ENCODE measurements around the gene C1GALT1.
"Not testable (repeated sequence)": the region's sequence is repeated elsewhere in the genome, so short reads cannot be mapped to it uniquely, and the experiment has no call there.

The C1GALT1 gene

GRCh38 chr7:7151865-7152264, 30.5 kb upstream of the C1GALT1 start:
- no peak overlapping the region for H3K9ac ChIP-seq (ENCODE audit: low read depth, low read length)
- no peak overlapping the region for H3K27ac ChIP-seq (ENCODE audit: low read length)
- no peaks in the 10 kb centered on the region for H3K27me3 ChIP-seq (ENCODE audit: insufficient read depth, low read length)
- no peaks in the 10 kb centered on the region for H3K4me1 ChIP-seq (ENCODE audit: insufficient read depth, low read length)
- H3K9me3 ChIP-seq (ENCODE audit: insufficient read depth, low read depth, low read length), result peaks cover 15% of the 10 kb centered on the region
- H3K4me3 ChIP-seq (ENCODE audit: low read length), result no peak overlapping the region
- no peaks in the 10 kb centered on the region for H3K36me3 ChIP-seq (ENCODE audit: insufficient read depth, low read depth, low read length)

- Histone ChIP-seq H3K9ac (ENCODE audit: low read depth, low read length) (no peak overlapping the region), H3K4me3 (ENCODE audit: low read length) (no peak overlapping the region), H3K9me3 (ENCODE audit: insufficient read depth, low read depth, low read length) (peaks cover 15% of the 10 kb centered on the region), H3K4me1 (ENCODE audit: insufficient read depth, low read length) (no peaks in the 10 kb centered on the region), H3K27ac (ENCODE audit: low read length) (no peak overlapping the region), H3K36me3 (ENCODE audit: insufficient read depth, low read depth, low read length) (no peaks in the 10 kb centered on the region), H3K27me3 (ENCODE audit: insufficient read depth, low read length) (no peaks in the 10 kb centered on the region)
Observed at GRCh38 chr7:7152315-7152714, 30.0 kb upstream of the C1GALT1 start.

- not testable (repeated sequence) for H3K4me3 ChIP-seq (ENCODE audit: low read length); H3K36me3 ChIP-seq (ENCODE audit: insufficient read depth, low read depth, low read length); H3K9ac ChIP-seq (ENCODE audit: low read depth, low read length); H3K27me3 ChIP-seq (ENCODE audit: insufficient read depth, low read length); H3K27ac ChIP-seq (ENCODE audit: low read length); H3K4me1 ChIP-seq (ENCODE audit: insufficient read depth, low read length)
- H3K9me3 ChIP-seq (ENCODE audit: insufficient read depth, low read depth, low read length), result peaks cover 15% of the 10 kb centered on the region
Observed at GRCh38 chr7:7154355-7154754, 28.0 kb upstream of the C1GALT1 start.

- no peaks in the 10 kb centered on the region for H3K36me3 ChIP-seq (ENCODE audit: insufficient read depth, low read depth, low read length)
- H3K9ac ChIP-seq (ENCODE audit: low read depth, low read length), result no peak overlapping the region
- no peaks in the 10 kb centered on the region for H3K4me1 ChIP-seq (ENCODE audit: insufficient read depth, low read length)
- H3K27ac ChIP-seq (ENCODE audit: low read length), result no peak overlapping the region
- no peak overlapping the region for H3K4me3 ChIP-seq (ENCODE audit: low read length)
- H3K27me3 ChIP-seq (ENCODE audit: insufficient read depth, low read length), result no peaks in the 10 kb centered on the region
- H3K9me3 ChIP-seq (ENCODE audit: insufficient read depth, low read depth, low read length), result peaks cover 15% of the 10 kb centered on the region
Observed at GRCh38 chr7:7156663-7157062, 25.7 kb upstream of the C1GALT1 start.

- Histone ChIP-seq H3K4me1 (ENCODE audit: insufficient read depth, low read length) (no peaks in the 10 kb centered on the region), H3K9ac (ENCODE audit: low read depth, low read length) (no peak overlapping the region), H3K27ac (ENCODE audit: low read length) (no peak overlapping the region), H3K36me3 (ENCODE audit: insufficient read depth, low read depth, low read length) (no peaks in the 10 kb centered on the region), H3K9me3 (ENCODE audit: insufficient read depth, low read depth, low read length) (peaks cover 15% of the 10 kb centered on the region), H3K4me3 (ENCODE audit: low read length) (no peak overlapping the region), H3K27me3 (ENCODE audit: insufficient read depth, low read length) (no peaks in the 10 kb centered on the region)
Observed at GRCh38 chr7:7157177-7157886, 25.0 kb upstream of the C1GALT1 start.

- no peak overlapping the region for H3K4me3 ChIP-seq (ENCODE audit: low read length)
- no peaks in the 10 kb centered on the region for H3K4me1 ChIP-seq (ENCODE audit: insufficient read depth, low read length)
- no peaks in the 10 kb centered on the region for H3K27me3 ChIP-seq (ENCODE audit: insufficient read depth, low read length)
- H3K36me3 ChIP-seq (ENCODE audit: insufficient read depth, low read depth, low read length), result no peaks in the 10 kb centered on the region
- H3K27ac ChIP-seq (ENCODE audit: low read length), result no peak overlapping the region
- peaks cover 15% of the 10 kb centered on the region for H3K9me3 ChIP-seq (ENCODE audit: insufficient read depth, low read depth, low read length)
- H3K9ac ChIP-seq (ENCODE audit: low read depth, low read length), result no peak overlapping the region
Observed at GRCh38 chr7:7157887-7158271, 24.5 kb upstream of the C1GALT1 start.

- Histone ChIP-seq H3K36me3 (ENCODE audit: insufficient read depth, low read depth, low read length) (no peaks in the 10 kb centered on the region), H3K9ac (ENCODE audit: low read depth, low read length) (no peak overlapping the region), H3K27ac (ENCODE audit: low read length) (no peak overlapping the region), H3K27me3 (ENCODE audit: insufficient read depth, low read length) (no peaks in the 10 kb centered on the region), H3K9me3 (ENCODE audit: insufficient read depth, low read depth, low read length) (peaks cover 8% of the 10 kb centered on the region), H3K4me3 (ENCODE audit: low read length) (no peak overlapping the region), H3K4me1 (ENCODE audit: insufficient read depth, low read length) (no peaks in the 10 kb centered on the region)
Observed at GRCh38 chr7:7159063-7159658, 23.2 kb upstream of the C1GALT1 start.

GRCh38 chr7:7164591-7164990, 17.8 kb upstream of the C1GALT1 start:
- Histone ChIP-seq H3K9ac (ENCODE audit: low read depth, low read length) (no peak overlapping the region), H3K36me3 (ENCODE audit: insufficient read depth, low read depth, low read length) (no peaks in the 10 kb centered on the region), H3K4me3 (ENCODE audit: low read length) (no peak overlapping the region), H3K9me3 (ENCODE audit: insufficient read depth, low read depth, low read length) (no peaks in the 10 kb centered on the region; the same call in 1 of the 2 replicates), H3K4me1 (ENCODE audit: insufficient read depth, low read length) (no peaks in the 10 kb centered on the region), H3K27ac (ENCODE audit: low read length) (no peak overlapping the region), H3K27me3 (ENCODE audit: insufficient read depth, low read length) (no peaks in the 10 kb centered on the region)

GRCh38 chr7:7165372-7165771, 17.0 kb upstream of the C1GALT1 start:
- Histone ChIP-seq H3K4me3 (ENCODE audit: low read length) (no peak overlapping the region), H3K27ac (ENCODE audit: low read length) (no peak overlapping the region), H3K27me3 (ENCODE audit: insufficient read depth, low read length) (no peaks in the 10 kb centered on the region), H3K9ac (ENCODE audit: low read depth, low read length) (no peak overlapping the region), H3K36me3 (ENCODE audit: insufficient read depth, low read depth, low read length) (no peaks in the 10 kb centered on the region), H3K9me3 (ENCODE audit: insufficient read depth, low read depth, low read length) (no peaks in the 10 kb centered on the region; the same call in 1 of the 2 replicates), H3K4me1 (ENCODE audit: insufficient read depth, low read length) (no peaks in the 10 kb centered on the region)

GRCh38 chr7:7166318-7166717, 16.0 kb upstream of the C1GALT1 start:
- H3K27ac ChIP-seq (ENCODE audit: low read length), result no peak overlapping the region
- no peak overlapping the region for H3K9ac ChIP-seq (ENCODE audit: low read depth, low read length)
- no peaks in the 10 kb centered on the region for H3K36me3 ChIP-seq (ENCODE audit: insufficient read depth, low read depth, low read length)
- H3K4me1 ChIP-seq (ENCODE audit: insufficient read depth, low read length), result no peaks in the 10 kb centered on the region
- H3K9me3 ChIP-seq (ENCODE audit: insufficient read depth, low read depth, low read length), result peaks cover 1% of the 10 kb centered on the region
- H3K27me3 ChIP-seq (ENCODE audit: insufficient read depth, low read length), result no peaks in the 10 kb centered on the region
- H3K4me3 ChIP-seq (ENCODE audit: low read length), result no peak overlapping the region

- H3K9me3 ChIP-seq (ENCODE audit: insufficient read depth, low read depth, low read length), result peaks cover 5% of the 10 kb centered on the region
- no peak overlapping the region for H3K9ac ChIP-seq (ENCODE audit: low read depth, low read length)
- no peaks in the 10 kb centered on the region for H3K36me3 ChIP-seq (ENCODE audit: insufficient read depth, low read depth, low read length)
- no peak overlapping the region for H3K27ac ChIP-seq (ENCODE audit: low read length)
- H3K4me3 ChIP-seq (ENCODE audit: low read length), result no peak overlapping the region
- no peaks in the 10 kb centered on the region for H3K27me3 ChIP-seq (ENCODE audit: insufficient read depth, low read length)
- peaks cover 4% of the 10 kb centered on the region for H3K4me1 ChIP-seq (ENCODE audit: insufficient read depth, low read length)
Observed at GRCh38 chr7:7169296-7169695, 13.0 kb upstream of the C1GALT1 start.

- peaks cover 5% of the 10 kb centered on the region; the same call in 1 of the 2 replicates for H3K9me3 ChIP-seq (ENCODE audit: insufficient read depth, low read depth, low read length)
- H3K4me1 ChIP-seq (ENCODE audit: insufficient read depth, low read length), result peaks cover 29% of the 10 kb centered on the region
- H3K27ac ChIP-seq (ENCODE audit: low read length), result no peak overlapping the region
- no peak overlapping the region for H3K4me3 ChIP-seq (ENCODE audit: low read length)
- no peaks in the 10 kb centered on the region for H3K27me3 ChIP-seq (ENCODE audit: insufficient read depth, low read length)
- no peak overlapping the region for H3K9ac ChIP-seq (ENCODE audit: low read depth, low read length)
- no peaks in the 10 kb centered on the region for H3K36me3 ChIP-seq (ENCODE audit: insufficient read depth, low read depth, low read length)
Observed at GRCh38 chr7:7173956-7174632, 8.2 kb upstream of the C1GALT1 start.
